HepG2 (cell line): Measurements from ENCODE around the gene SYNGR2. TPM values are rescaled to one million over a fixed set of nuclear protein-coding genes. Genes with fewer than 3 reads are reported as not detected.

Experiments used
- ATAC-seq: fragments of 200-7000 bp; cut with Tn5 transposase; 3 replicates; pipeline ENCODE4 v1.9.1; 2020; ENCODE audit warnings: mild to moderate bottlenecking, moderate library complexity
- BruUV-seq: library from RNA; stranded (reverse); fragments of 400-500 nt; replicated peaks from 2 replicates; lab custom pipeline; 2021; lab: Mats Ljungman, UMichigan
- CTCF ChIA-PET: fragments of 300-600 bp; formaldehyde crosslinking; extraction: SDS; loops from one replicate; lab custom pipeline; 2021; ENCODE audit warnings: low total read pairs, inconsistent platforms, low intra/inter-chr PET ratio; lab: Yijun Ruan, JAX
- POLR2A ChIA-PET: fragments of 350-600 bp; sonication (Branson Sonifier 250); formaldehyde crosslinking; loops from one replicate; lab custom pipeline; 2020; ENCODE audit warnings: antibody characterized with exemption, inconsistent platforms; lab: Yijun Ruan, JAX
- DNase-seq: peaks from one replicate; pipeline ENCODE4 v3.0.0-alpha.2; 2015; ENCODE audit warnings: low spot score
- FAIRE-seq: peaks from 3 replicates; lab custom pipeline; 2011; peaks lifted over from hg19 to GRCh38; lab: Jason Lieb, UNC
- H2AFZ ChIP-seq: one replicate; pipeline ENCODE4 v1.6.1; 2011; ENCODE audit warnings: low read length, inconsistent platforms
- H3K27ac ChIP-seq: fragments of 300-600 bp; 3 replicates; pipeline ENCODE4 v1.8.0; 2011; ENCODE audit warnings: mixed run types, mild to moderate bottlenecking, mixed read lengths, low read length, inconsistent platforms; ENCODE audit not compliant: insufficient read depth; ENCODE audit errors: extremely low read length
- H3K27me3 ChIP-seq, 2 experiments: fragments of 200-600 bp in 1 of 2; 2 replicates in 1 of 2; 3 replicates in 1 of 2; pipeline versions ENCODE4 v1.6.0 to v1.8.0; 2011; ENCODE audit warnings: low read length in 2 of 2, mild to moderate bottlenecking in 2 of 2, moderate library complexity in 2 of 2, inconsistent platforms in 1 of 2; ENCODE audit not compliant: insufficient read depth in 2 of 2, control insufficient read depth in 1 of 2
- H3K36me3 ChIP-seq, 2 experiments: fragments of 200-600 bp in 1 of 2; replicated peaks in 1 of 2; 2 replicates in 1 of 2; 3 replicates in 1 of 2; pipeline versions ENCODE4 v1.5.1 to v1.8.0; 2011; ENCODE audit warnings: low read length in 2 of 2, inconsistent platforms in 1 of 2; ENCODE audit not compliant: insufficient read depth in 2 of 2, control insufficient read depth in 1 of 2
- H3K4me1 ChIP-seq: 2 replicates; pipeline ENCODE4 v1.5.1; 2012; ENCODE audit warnings: low read length, inconsistent platforms; ENCODE audit not compliant: insufficient read depth
- H3K4me2 ChIP-seq: 2 replicates; pipeline ENCODE4 v1.6.0; 2011; ENCODE audit warnings: low read depth, low read length, inconsistent platforms
- H3K4me3 ChIP-seq, 3 experiments: fragments of 200-600 bp in 1 of 3; sonication (generic), shearing (Covaris generic) in 1 of 3; replicated peaks in 1 of 3; 2 replicates each; pipeline ENCODE4 v1.5.1; 2011 to 2016; ENCODE audit warnings: low read length in 3 of 3, inconsistent platforms in 2 of 3, low read depth in 2 of 3, mild to moderate bottlenecking in 2 of 3, control low read depth in 1 of 3, mixed read lengths in 1 of 3; ENCODE audit not compliant: insufficient read depth in 1 of 3
- H3K79me2 ChIP-seq: one replicate; pipeline ENCODE4 v1.6.1; 2011; ENCODE audit warnings: low read length, inconsistent platforms; ENCODE audit not compliant: insufficient read depth
- H3K9ac ChIP-seq: 2 replicates; pipeline ENCODE4 v1.6.0; 2011; ENCODE audit warnings: mild to moderate bottlenecking, low read depth, low read length, inconsistent platforms; ENCODE audit not compliant: insufficient read depth
- H3K9me3 ChIP-seq: 2 replicates; pipeline ENCODE4 v1.5.1; 2012; ENCODE audit warnings: mild to moderate bottlenecking, low read length
- H4K20me1 ChIP-seq: 2 replicates; pipeline ENCODE4 v1.6.0; 2011; ENCODE audit warnings: inconsistent platforms, mild to moderate bottlenecking, low read length, moderate library complexity; ENCODE audit not compliant: insufficient read depth
- KLF15 ChIP-seq: sonication (generic); formaldehyde crosslinking; IDR thresholded peaks from 2 replicates; pipeline ENCODE4 v1.8.1; 2023; ENCODE audit warnings: borderline replicate concordance, mild to moderate bottlenecking, inconsistent platforms, missing genetic modification reagents, mixed read lengths
- MAFF ChIP-seq: IDR thresholded peaks from 2 replicates; pipeline ENCODE4 v1.6.1; 2011; ENCODE audit warnings: low read depth, low read length, improper control_type of control experiment
- ZNF207 ChIP-seq: fragments of 450-650 bp; IDR thresholded peaks from 2 replicates; pipeline ENCODE4 v1.6.1; 2016; ENCODE audit warnings: antibody characterized with exemption, borderline replicate concordance
- ZNF251 ChIP-seq: sonication (generic); formaldehyde crosslinking; IDR thresholded peaks from 2 replicates; pipeline ENCODE4 v1.9.0; 2021; ENCODE audit warnings: mild to moderate bottlenecking, missing genetic modification reagents
- ZNF256 ChIP-seq: sonication (generic); formaldehyde crosslinking; conservative IDR thresholded peaks from 2 replicates; pipeline ENCODE4 v1.4.0; 2020; ENCODE audit warnings: missing genetic modification reagents
- ZSCAN21 ChIP-seq: sonication (generic); formaldehyde crosslinking; IDR thresholded peaks from 2 replicates; pipeline ENCODE4 v1.8.0; 2022; ENCODE audit warnings: mild to moderate bottlenecking, missing genetic modification reagents, moderate library complexity, borderline replicate concordance
- WGBS: methylation state at CpG from one replicate; pipeline ENCODE4 v1.1.6; 2017; ENCODE audit warnings: low lambda C conversion rate; 5-methylcytosine and 5-hydroxymethylcytosine counted together
- in situ Hi-C: cut with HindIII; loops from 2 replicates; pipeline ENCODE4 v1.10.0; 2017; ENCODE audit warnings: low pct_unique_long_range_greater_than_20kb; ENCODE audit not compliant: extremely low pct_ligation_motif_present
- intact Hi-C: fragments of 100-400 bp; cut with micrococcal nuclease; formaldehyde crosslinking; loops from one replicate; pipeline ENCODE4 v1.10.0; 2022; ENCODE audit not compliant: unreplicated experiment
- polyA plus RNA-seq, 8 experiments: library from polyadenylated mRNA; depleted of rRNA in 3 of 8; stranded (reverse) in 7 of 8; unstranded in 1 of 8; fragments of >200 nt; fragmentation: Illumina TruSeq in 4 of 8; extraction: Trizol in 4 of 8; gene quantifications; 2 replicates each; pipeline versions ENCODE4 v1.2.1 to v1.2.3, GENCODE V29; 2011 to 2016; ENCODE audit warnings: low read depth in 4 of 8, missing spikeins in 1 of 8, mixed read lengths in 1 of 8; ENCODE audit not compliant: insufficient read depth in 1 of 8
- total RNA-seq, 5 experiments: library from RNA; depleted of rRNA; stranded (reverse); fragments of >200 nt; fragmentation: Illumina TruSeq; extraction: Trizol; gene quantifications; 2 replicates each; pipeline ENCODE4 v1.2.3, GENCODE V29; 2016; ENCODE audit warnings: low read depth in 1 of 5
- TF ChIP-seq, protein P1 (sequence below), 2 experiments: sonication (generic) in 1 of 2; formaldehyde crosslinking in 1 of 2; IDR thresholded peaks; 2 replicates each; pipeline versions ENCODE4 v1.4.0 to v1.6.1; 2018 to 2020; ENCODE audit warnings: missing genetic modification reagents in 2 of 2, borderline replicate concordance in 1 of 2, low read depth in 1 of 2, mild to moderate bottlenecking in 1 of 2, missing biosample characterization in 1 of 2
- TF ChIP-seq, protein P2 (sequence below): sonication (generic); formaldehyde crosslinking; IDR thresholded peaks from 2 replicates; pipeline ENCODE4 v1.4.0; 2020; ENCODE audit warnings: missing genetic modification reagents
- TF ChIP-seq, protein P3 (sequence below): sonication (generic); formaldehyde crosslinking; IDR thresholded peaks from 2 replicates; pipeline ENCODE4 v1.8.1; 2023; ENCODE audit warnings: mild to moderate bottlenecking, missing genetic modification reagents
- TF ChIP-seq, protein P4 (sequence below): sonication (generic); formaldehyde crosslinking; IDR thresholded peaks from 2 replicates; pipeline ENCODE4 v1.5.0; 2020; ENCODE audit warnings: missing genetic modification reagents

Gene SYNGR2
- total and polyA plus RNA-seq, 2 of the 13 experiments (the other 11 are each of a cell fraction or from before 2014, with no cell fraction given): 46.7 to 170 TPM

DNA sequence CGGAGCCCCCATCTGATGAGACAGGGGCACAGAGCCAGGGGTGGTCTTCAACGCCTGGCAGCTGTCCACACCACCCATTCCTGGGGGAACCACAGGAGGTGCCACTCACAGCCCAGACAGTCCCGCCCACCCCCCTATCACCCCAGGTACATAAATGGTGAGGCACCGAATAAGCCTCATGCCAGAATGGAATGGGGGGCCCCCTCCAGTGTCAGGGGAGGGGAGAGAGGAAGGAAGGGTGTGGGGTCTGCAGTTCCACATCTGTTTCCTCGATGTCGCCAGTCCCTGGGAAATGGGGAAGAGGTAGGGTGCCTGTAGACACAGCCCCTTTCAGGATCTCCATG lies 41.5 kb upstream of the SYNGR2 start:
- Histone ChIP-seq H3K27me3 (no peaks in the 10 kb centered on the region), H3K9me3 (no peaks in the 10 kb centered on the region), H3K27ac (peak overlapping the region; percentile 91), H3K36me3 (peaks cover 31 to 38% of the 10 kb centered on the region in 2 experiments; a peak in 4 of 5 replicates), H3K79me2 (peaks cover 19% of the 10 kb centered on the region), H3K4me3 (peak overlapping the region; percentile 67 to 95 (median 86); a peak in 5 of 6 replicates), H3K9ac (peak overlapping the region; percentile 90), H4K20me1 (peaks cover 8% of the 10 kb centered on the region; the same call in 1 of the 2 replicates), H2AFZ (no peak overlapping the region), H3K4me1 (peaks cover 46% of the 10 kb centered on the region), H3K4me2 (peak overlapping the region; percentile 90)
- ATAC-seq: no peak
- 39% methylated on average over 3 of the region's 6 CpGs for WGBS
- DNase-seq: no peak
- intact Hi-C loops (loop anchor here (5.0 kb wide), 1 partner anchor 40 kb away; the partner anchor contains the start of gene SYNGR2), in situ Hi-C loops (no loop called here)
- CTCF ChIA-PET: no interaction called here
- POLR2A ChIA-PET: interaction anchor here (0.9 to 4.4 kb wide), 12 partner anchors 11 to 74 kb away, joined by 3 to 57 read pairs (median 6); partner anchors contain the start of genes AFMID and TK1
- no TSS peak for BruUV-seq
- no peak for FAIRE-seq
- TF ChIP-seq, protein P1, sequence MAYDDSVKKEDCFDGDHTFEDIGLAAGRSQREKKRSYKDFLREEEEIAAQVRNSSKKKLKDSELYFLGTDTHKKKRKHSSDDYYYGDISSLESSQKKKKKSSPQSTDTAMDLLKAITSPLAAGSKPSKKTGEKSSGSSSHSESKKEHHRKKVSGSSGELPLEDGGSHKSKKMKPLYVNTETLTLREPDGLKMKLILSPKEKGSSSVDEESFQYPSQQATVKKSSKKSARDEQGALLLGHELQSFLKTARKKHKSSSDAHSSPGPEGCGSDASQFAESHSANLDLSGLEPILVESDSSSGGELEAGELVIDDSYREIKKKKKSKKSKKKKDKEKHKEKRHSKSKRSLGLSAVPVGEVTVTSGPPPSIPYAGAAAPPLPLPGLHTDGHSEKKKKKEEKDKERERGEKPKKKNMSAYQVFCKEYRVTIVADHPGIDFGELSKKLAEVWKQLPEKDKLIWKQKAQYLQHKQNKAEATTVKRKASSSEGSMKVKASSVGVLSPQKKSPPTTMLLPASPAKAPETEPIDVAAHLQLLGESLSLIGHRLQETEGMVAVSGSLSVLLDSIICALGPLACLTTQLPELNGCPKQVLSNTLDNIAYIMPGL (CRISPR knock-in tag; IDR thresholded peaks at IDR 0.05; ENCODE audit: borderline replicate concordance in 1 of 2, low read depth in 1 of 2): no peak
- TF ChIP-seq ZSCAN21 (CRISPR knock-in tag): no peak
- TF ChIP-seq, protein P2, sequence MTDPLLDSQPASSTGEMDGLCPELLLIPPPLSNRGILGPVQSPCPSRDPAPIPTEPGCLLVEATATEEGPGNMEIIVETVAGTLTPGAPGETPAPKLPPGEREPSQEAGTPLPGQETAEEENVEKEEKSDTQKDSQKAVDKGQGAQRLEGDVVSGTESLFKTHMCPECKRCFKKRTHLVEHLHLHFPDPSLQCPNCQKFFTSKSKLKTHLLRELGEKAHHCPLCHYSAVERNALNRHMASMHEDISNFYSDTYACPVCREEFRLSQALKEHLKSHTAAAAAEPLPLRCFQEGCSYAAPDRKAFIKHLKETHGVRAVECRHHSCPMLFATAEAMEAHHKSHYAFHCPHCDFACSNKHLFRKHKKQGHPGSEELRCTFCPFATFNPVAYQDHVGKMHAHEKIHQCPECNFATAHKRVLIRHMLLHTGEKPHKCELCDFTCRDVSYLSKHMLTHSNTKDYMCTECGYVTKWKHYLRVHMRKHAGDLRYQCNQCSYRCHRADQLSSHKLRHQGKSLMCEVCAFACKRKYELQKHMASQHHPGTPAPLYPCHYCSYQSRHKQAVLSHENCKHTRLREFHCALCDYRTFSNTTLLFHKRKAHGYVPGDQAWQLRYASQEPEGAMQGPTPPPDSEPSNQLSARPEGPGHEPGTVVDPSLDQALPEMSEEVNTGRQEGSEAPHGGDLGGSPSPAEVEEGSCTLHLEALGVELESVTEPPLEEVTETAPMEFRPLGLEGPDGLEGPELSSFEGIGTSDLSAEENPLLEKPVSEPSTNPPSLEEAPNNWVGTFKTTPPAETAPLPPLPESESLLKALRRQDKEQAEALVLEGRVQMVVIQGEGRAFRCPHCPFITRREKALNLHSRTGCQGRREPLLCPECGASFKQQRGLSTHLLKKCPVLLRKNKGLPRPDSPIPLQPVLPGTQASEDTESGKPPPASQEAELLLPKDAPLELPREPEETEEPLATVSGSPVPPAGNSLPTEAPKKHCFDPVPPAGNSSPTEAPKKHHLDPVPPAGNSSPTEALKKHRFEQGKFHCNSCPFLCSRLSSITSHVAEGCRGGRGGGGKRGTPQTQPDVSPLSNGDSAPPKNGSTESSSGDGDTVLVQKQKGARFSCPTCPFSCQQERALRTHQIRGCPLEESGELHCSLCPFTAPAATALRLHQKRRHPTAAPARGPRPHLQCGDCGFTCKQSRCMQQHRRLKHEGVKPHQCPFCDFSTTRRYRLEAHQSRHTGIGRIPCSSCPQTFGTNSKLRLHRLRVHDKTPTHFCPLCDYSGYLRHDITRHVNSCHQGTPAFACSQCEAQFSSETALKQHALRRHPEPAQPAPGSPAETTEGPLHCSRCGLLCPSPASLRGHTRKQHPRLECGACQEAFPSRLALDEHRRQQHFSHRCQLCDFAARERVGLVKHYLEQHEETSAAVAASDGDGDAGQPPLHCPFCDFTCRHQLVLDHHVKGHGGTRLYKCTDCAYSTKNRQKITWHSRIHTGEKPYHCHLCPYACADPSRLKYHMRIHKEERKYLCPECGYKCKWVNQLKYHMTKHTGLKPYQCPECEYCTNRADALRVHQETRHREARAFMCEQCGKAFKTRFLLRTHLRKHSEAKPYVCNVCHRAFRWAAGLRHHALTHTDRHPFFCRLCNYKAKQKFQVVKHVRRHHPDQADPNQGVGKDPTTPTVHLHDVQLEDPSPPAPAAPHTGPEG (CRISPR knock-in tag): 0 out of 2 replicates have a peak, but pooled peaks have one; percentile 10
- TF ChIP-seq ZNF207: no peak
- 0 out of 2 replicates have a peak, but pooled peaks have one; percentile 56 for TF ChIP-seq ZNF251 (CRISPR knock-in tag)
- TF ChIP-seq KLF15 (CRISPR knock-in tag): no peak
- TF ChIP-seq MAFF: no peak
- 0 out of 2 replicates have a peak, but pooled peaks have one; percentile 30 for TF ChIP-seq ZNF256 (CRISPR knock-in tag)
- TF ChIP-seq, protein P3, sequence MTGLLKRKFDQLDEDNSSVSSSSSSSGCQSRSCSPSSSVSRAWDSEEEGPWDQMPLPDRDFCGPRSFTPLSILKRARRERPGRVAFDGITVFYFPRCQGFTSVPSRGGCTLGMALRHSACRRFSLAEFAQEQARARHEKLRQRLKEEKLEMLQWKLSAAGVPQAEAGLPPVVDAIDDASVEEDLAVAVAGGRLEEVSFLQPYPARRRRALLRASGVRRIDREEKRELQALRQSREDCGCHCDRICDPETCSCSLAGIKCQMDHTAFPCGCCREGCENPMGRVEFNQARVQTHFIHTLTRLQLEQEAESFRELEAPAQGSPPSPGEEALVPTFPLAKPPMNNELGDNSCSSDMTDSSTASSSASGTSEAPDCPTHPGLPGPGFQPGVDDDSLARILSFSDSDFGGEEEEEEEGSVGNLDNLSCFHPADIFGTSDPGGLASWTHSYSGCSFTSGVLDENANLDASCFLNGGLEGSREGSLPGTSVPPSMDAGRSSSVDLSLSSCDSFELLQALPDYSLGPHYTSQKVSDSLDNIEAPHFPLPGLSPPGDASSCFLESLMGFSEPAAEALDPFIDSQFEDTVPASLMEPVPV (CRISPR knock-in tag): no peak
- TF ChIP-seq, protein P4, sequence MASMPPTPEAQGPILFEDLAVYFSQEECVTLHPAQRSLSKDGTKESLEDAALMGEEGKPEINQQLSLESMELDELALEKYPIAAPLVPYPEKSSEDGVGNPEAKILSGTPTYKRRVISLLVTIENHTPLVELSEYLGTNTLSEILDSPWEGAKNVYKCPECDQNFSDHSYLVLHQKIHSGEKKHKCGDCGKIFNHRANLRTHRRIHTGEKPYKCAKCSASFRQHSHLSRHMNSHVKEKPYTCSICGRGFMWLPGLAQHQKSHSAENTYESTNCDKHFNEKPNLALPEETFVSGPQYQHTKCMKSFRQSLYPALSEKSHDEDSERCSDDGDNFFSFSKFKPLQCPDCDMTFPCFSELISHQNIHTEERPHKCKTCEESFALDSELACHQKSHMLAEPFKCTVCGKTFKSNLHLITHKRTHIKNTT (CRISPR knock-in tag): no peak
